ENCODE measurements around the gene ATP11B. TPM values are rescaled to one million over a fixed set of nuclear protein-coding genes. Genes with fewer than 3 reads are reported as not detected.

Gene ATP11B
- total RNA-seq, 1 experiment from 2014 or later, result 167 TPM

- H3K79me2 ChIP-seq (ENCODE audit: low read length), result peaks cover 99% of the 10 kb centered on the region
- no peaks in the 10 kb centered on the region for H3K9me2 ChIP-seq (replicated peaks; ENCODE audit: insufficient read depth, low read length)
- no peak overlapping the region for H2AFZ ChIP-seq (ENCODE audit: low read length)
- no peaks in the 10 kb centered on the region for H3K9me3 ChIP-seq (ENCODE audit: low read length)
- no peak overlapping the region for H3K4me2 ChIP-seq (ENCODE audit: low read depth, low read length, poor library complexity, severe bottlenecking)
- no peaks in the 10 kb centered on the region for H3K27me3 ChIP-seq (ENCODE audit: low read length)
- no peak overlapping the region for H3K9ac ChIP-seq (ENCODE audit: low read length)
- no peak overlapping the region for H3K27ac ChIP-seq (ENCODE audit: low read length)
- DNase-seq, result no peak
- H3K4me1 ChIP-seq (ENCODE audit: low read length), result peaks cover 74% of the 10 kb centered on the region
- no peaks in the 10 kb centered on the region for H3K36me3 ChIP-seq (ENCODE audit: insufficient read depth, low read length)
- no peaks in the 10 kb centered on the region for H4K20me1 ChIP-seq (ENCODE audit: insufficient read depth, low read depth, low read length)
- no peak overlapping the region for H3K4me3 ChIP-seq (ENCODE audit: low read length)
Measured at GRCh38 chr3:182970811-182971418, 177.6 kb downstream of the ATP11B start.

Other genes starting within 250 kb of the ATP11B start
- gene DCUN1D1, start 187.0 kb downstream of the ATP11B start, total RNA-seq (2014; rRNA removed; shearing (Covaris generic); ENCODE audit: low replicate concordance), result 24.1 and 70.1 TPM in 2 replicates